Measurements from ENCODE around the gene TFIP11.
A peak's percentile ranks its signal among the peaks of the same experiment; 100 is the strongest.

Gene TFIP11

DNA sequence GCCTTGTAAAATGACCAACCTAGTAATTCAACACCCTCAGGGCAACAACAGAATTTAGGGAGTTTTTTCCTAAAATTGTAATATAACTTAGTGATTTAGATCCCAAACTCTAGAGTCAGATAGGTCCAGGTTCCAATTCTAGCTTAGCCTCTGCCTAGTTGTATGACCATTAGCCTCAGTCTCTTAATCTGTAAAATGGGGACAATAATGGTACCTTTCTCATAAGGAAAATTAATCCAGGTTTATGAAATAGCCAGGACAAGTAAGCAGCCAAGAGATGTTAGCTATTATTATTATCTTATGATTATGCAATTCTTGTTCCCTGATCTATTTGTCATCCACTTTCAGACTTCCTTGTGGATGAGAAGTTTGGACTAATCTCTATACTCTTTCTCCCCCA lies 4.1 kb downstream of the TFIP11 start:
- DNase-seq (ENCODE audit: low read depth in 2 of 2, low spot score in 1 of 2): no peak

DNA sequence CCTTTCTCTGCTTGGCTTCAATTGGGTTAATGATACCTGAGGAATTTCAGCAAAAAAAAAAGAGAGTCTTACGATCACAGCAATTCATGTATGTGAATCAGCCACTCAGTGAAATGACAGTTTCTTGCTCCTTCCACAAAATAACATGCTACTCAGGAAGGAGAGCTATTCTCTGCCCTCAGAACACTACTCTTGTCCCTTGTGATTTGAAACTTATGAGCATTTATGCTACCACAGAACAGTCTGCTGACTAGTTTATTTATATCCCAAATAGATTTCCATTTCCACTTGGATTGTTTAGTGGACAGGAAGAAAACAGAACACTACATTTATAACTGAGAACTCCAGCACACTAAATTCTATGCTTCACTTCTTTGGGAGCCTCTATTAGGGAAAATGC lies 8.5 kb downstream of the TFIP11 start:
- no peak for DNase-seq (ENCODE audit: low read depth in 2 of 2, low spot score in 1 of 2)

- peak in 1 of 2 donors; percentile 30 for DNase-seq (ENCODE audit: low read depth in 2 of 2, low spot score in 1 of 2)
Measured at GRCh38 chr22:26502688-26503561, 9.3 kb downstream of the TFIP11 start.

DNA sequence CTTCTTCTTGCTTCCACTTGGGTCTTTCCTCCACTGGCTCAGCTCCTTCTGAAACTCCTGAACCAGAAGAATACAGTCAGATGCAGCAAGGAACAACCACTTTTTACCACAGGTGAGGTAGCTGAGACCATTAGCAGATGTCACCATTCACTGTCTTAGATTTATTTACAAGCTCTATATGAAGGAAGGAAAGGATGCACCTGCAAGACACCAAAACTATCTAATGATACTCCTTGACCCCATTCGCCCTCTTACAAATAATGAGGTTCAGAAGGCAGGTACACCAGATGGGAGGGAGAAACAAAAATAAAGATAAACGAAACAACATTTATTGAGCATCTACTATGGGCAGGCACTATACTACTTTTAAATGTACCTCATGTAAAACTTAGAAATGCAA lies 10.3 kb downstream of the TFIP11 start:
- DNase-seq (ENCODE audit: low read depth in 2 of 2, low spot score in 1 of 2): no peak

DNA sequence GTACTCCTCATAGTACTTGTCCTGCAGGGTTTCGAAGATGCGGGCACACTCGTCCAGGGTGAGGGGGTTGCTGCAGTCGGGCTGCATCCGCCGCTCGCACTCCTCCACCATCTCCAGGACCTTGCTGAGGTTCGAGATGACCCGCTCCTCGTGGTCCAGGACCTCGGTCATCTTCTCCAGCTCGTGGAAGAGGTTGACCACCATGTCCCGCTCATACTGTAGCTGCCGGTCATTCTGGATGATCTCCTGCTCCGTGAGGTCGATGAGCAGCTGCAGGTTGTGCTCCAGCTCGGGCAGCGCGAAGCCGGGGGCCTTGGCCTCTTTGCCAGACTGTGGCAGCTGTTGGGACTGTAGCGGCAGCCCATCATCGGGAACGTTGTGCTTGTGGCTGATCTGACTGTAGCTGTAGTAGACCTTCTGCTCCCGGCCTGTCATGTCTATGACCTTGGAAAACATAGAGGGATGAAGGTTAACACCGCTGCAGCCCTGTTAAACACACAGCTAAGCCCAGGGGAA lies 13.0 kb downstream of the TFIP11 start:
- DNase-seq (ENCODE audit: low read depth in 2 of 2, low spot score in 1 of 2): no peak

GRCh38 chr22:26496456-26496855 lies 15.8 kb downstream of the TFIP11 start:
- no peak for DNase-seq (ENCODE audit: low read depth in 2 of 2, low spot score in 1 of 2)

- no peak for DNase-seq (ENCODE audit: low read depth in 2 of 2, low spot score in 1 of 2)
Measured at GRCh38 chr22:26494506-26494905, 17.8 kb downstream of the TFIP11 start.

- no peak for DNase-seq (ENCODE audit: low read depth in 2 of 2, low spot score in 1 of 2)
Measured at GRCh38 chr22:26492220-26492619, 20.1 kb downstream of the TFIP11 start.

GRCh38 chr22:26489447-26490036 lies 22.7 kb downstream of the TFIP11 start:
- DNase-seq (ENCODE audit: low read depth in 2 of 2, low spot score in 1 of 2): no peak

DNA sequence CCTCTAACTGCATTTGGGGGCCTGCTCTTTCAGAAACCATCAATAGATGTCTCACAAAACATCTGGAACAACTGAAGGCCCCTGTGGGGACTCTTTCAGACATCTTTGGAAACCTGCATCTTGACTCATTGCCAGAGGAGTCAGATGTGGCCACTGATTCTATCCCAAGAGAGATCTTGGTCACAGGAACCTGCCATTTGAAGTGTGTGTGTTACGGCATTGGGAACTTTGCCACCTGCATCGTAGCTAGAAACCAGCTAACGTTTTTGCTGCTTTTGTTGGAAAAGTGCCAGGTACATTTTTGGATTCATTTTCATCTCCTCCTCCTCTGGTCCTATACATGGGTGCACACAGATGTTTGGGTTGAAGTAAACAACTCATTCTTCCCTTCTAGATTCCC lies 24.3 kb downstream of the TFIP11 start:
- DNase-seq (ENCODE audit: low read depth in 2 of 2, low spot score in 1 of 2): no peak

- no peak for DNase-seq (ENCODE audit: low read depth in 2 of 2, low spot score in 1 of 2)
Measured at GRCh38 chr22:26486394-26486793, 25.9 kb downstream of the TFIP11 start.

DNA sequence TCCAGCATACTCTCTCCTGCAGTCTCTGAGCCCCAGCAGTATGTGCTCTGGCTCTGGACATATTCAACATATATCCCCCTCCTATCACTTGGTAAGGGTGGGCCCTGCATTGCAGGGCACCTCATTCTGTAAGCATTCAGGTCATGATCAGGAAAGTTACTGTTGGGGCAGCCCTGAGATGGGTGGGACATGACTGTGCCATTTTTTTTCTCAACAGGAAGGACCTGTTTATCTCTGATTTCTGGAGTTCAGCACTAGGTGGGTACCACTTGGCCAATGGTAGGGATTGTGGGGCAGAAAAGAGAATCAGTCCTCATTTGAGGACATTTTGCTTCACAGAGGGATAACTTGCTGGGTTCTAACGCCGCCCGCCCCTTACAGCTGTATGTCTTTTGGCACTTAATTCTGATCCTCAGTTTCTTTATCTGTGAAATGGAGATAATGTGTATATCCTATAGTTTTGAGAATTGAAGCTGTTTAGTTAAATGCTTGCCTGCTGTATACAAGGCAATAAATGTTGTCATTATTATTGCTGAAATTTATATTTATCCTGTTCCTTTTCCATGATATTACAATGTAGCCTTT lies 26.4 kb downstream of the TFIP11 start:
- no peak for DNase-seq (ENCODE audit: low read depth in 2 of 2, low spot score in 1 of 2)

DNA sequence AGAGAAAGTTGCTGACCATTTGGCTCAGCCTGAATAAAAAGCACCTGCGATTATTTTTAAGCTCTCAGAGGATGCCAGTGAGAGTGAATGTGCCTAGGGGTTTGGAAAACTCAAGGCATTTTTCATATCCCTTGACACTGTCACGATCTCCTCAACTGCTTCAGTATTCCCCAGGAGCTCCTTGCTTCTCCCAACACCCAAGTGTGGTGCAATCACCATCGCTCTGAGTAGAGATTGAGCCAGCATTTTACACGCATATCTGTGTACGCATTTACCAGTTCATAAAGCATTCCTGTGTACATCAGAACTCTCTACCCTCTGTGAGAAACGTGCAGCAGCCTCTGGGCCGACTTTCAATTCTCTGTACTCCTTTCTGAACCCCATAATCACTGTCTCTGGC lies 27.3 kb downstream of the TFIP11 start:
- DNase-seq (ENCODE audit: low read depth in 2 of 2, low spot score in 1 of 2): no peak

DNA sequence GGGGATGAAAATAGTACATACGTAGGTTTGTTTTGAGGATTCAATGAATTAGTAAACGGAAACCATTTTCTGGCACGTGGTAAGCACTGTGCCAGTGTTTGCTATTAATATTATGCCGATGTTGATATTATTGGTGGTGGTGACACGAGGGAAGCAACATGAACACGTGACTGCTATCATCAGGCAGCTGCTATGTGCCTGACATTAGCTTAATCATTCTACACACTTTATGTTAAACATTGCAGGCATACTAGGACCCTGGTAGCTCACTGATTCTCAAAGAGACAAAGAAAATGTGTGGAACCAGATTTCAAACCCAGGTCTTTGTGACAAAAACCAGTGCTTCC lies 27.9 kb downstream of the TFIP11 start:
- DNase-seq (ENCODE audit: low read depth in 2 of 2, low spot score in 1 of 2): no peak

- DNase-seq (ENCODE audit: low read depth in 2 of 2, low spot score in 1 of 2): peak; percentile 80 to 83
Measured at GRCh38 chr22:26483439-26484359, 28.6 kb downstream of the TFIP11 start, which contains the start of the genes HPS4 and SRRD. HPS4 (minus strand) TSS chr22:26483783; CDS start chr22:26481762, 2,021 bp downstream. SRRD (plus strand) TSS chr22:26483877; CDS start chr22:26483891, 14 bp downstream.

DNA sequence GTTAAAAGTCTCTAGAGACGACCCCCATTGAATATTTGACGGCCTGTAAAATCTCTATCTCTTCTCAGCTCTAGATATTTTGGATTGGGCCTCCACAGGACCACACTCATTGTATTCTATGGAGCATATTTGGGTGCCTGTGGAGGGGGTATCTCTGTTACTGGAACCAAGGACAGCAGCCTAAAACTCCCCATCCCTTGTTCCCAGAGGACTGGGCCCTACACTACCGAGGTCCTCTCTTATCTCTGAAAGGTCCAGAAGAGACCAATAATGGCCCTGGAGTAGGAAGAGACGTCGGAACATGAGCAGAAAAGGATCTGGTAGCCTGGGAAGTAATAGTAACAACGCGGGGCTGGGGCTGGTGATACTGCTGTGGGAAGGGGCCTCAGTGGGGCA lies 29.2 kb downstream of the TFIP11 start:
- no peak for DNase-seq (ENCODE audit: low read depth in 2 of 2, low spot score in 1 of 2)

- no peak for DNase-seq (ENCODE audit: low read depth in 2 of 2, low spot score in 1 of 2)
Measured at GRCh38 chr22:26482161-26482560, 30.1 kb downstream of the TFIP11 start.

DNA sequence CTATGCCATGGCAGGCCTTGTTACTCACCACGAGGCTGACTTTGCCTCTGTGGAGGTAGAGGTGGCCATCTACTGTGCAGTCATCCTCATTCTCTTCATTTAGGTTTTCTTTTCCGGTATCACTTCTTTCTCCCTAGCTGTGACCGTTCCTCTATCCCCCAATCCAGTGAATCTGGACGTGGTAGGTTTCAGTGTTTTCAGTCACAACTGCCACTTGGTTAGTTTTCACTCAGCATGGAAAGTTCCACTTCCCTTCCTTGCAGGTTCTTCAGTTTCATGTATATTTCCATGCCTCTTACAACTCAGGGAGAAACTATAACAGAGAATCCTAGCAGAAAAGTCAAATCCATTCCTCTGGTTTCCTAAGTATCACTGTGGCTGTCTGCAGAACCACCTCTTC lies 30.6 kb downstream of the TFIP11 start:
- no peak for DNase-seq (ENCODE audit: low read depth in 2 of 2, low spot score in 1 of 2)

GRCh38 chr22:26481112-26481693 lies 31.1 kb downstream of the TFIP11 start:
- no peak for DNase-seq (ENCODE audit: low read depth in 2 of 2, low spot score in 1 of 2)

DNA sequence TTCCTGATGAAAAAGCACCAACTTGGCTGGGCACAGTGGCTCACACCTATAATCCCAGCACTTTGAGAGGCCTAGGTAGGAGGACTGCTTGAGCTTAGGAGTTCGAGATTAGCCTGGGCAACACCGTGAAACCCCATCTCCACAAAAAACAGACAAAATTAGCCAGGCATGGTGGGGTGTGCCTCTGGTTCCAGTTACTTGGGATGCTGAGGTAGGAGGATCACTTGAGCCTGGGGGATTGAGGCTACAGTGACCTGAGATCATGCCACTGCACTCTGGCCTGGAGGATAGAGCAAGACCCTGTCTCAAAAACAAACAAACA lies 31.7 kb downstream of the TFIP11 start:
- DNase-seq (ENCODE audit: low read depth in 2 of 2, low spot score in 1 of 2): no peak

All from stimulated activated CD8-positive, alpha-beta memory T cell treated with anti-CD3 and anti-CD28 coated beads, Interleukin-4, amount 100 ng/mL, for 4 hours (primary cell).